Measurements from ENCODE around the gene TBC1D22A. TPM values are rescaled to one million over a fixed set of nuclear protein-coding genes. Genes with fewer than 3 reads are reported as not detected.
A peak's percentile ranks its signal among the peaks of the same experiment; 100 is the strongest.

Gene TBC1D22A
- total RNA-seq, 1 donor from 2014 or later = 28.9 TPM

GRCh38 chr22:46902998-46903916, 140.8 kb downstream of the TBC1D22A start:
- TF ChIP-seq, protein P1, sequence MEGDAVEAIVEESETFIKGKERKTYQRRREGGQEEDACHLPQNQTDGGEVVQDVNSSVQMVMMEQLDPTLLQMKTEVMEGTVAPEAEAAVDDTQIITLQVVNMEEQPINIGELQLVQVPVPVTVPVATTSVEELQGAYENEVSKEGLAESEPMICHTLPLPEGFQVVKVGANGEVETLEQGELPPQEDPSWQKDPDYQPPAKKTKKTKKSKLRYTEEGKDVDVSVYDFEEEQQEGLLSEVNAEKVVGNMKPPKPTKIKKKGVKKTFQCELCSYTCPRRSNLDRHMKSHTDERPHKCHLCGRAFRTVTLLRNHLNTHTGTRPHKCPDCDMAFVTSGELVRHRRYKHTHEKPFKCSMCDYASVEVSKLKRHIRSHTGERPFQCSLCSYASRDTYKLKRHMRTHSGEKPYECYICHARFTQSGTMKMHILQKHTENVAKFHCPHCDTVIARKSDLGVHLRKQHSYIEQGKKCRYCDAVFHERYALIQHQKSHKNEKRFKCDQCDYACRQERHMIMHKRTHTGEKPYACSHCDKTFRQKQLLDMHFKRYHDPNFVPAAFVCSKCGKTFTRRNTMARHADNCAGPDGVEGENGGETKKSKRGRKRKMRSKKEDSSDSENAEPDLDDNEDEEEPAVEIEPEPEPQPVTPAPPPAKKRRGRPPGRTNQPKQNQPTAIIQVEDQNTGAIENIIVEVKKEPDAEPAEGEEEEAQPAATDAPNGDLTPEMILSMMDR (IDR thresholded peaks at IDR 0.05) = no peak
- Mint-ChIP-seq H3K36me3 (ENCODE audit: unreplicated experiment) (peaks cover 8% of the 10 kb centered on the region), H3K4me1 (ENCODE audit: unreplicated experiment) (peaks cover 1% of the 10 kb centered on the region), H3K27me3 (ENCODE audit: unreplicated experiment) (no peaks in the 10 kb centered on the region), H3K27ac (ENCODE audit: unreplicated experiment) (no peak overlapping the region), H3K9me3 (ENCODE audit: unreplicated experiment) (no peaks in the 10 kb centered on the region), H3K4me3 (ENCODE audit: unreplicated experiment) (no peak overlapping the region)
- peak; percentile 77 for DNase-seq (ENCODE audit: extremely low spot score, unreplicated experiment)

DNA sequence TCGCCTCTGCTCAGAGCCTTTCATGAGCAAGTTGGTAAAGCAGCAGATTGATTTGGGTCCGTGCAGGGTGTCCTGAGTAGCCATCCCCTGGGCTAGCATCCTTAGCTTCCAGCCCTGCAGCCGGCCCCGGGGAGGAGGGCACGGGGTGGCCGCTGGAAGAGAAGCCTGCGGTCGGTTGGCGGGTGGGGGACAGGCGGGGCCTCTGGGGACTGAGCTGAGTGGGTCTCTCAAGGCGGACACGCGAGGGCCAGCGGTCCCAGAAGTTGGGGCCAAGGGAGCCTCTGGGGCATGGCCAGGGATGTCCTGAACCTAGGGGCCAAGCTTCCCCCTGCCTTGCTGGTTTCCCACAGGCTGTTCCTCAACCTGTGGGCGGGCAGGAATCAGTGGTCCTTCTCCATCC, 143.0 kb downstream of the TBC1D22A start:
- Mint-ChIP-seq H3K36me3 (ENCODE audit: unreplicated experiment) (peaks cover 5% of the 10 kb centered on the region), H3K9me3 (ENCODE audit: unreplicated experiment) (no peaks in the 10 kb centered on the region), H3K27me3 (ENCODE audit: unreplicated experiment) (no peaks in the 10 kb centered on the region), H3K27ac (ENCODE audit: unreplicated experiment) (no peak overlapping the region), H3K4me1 (ENCODE audit: unreplicated experiment) (no peaks in the 10 kb centered on the region), H3K4me3 (ENCODE audit: unreplicated experiment) (no peak overlapping the region)
- TF ChIP-seq, protein P1 (IDR thresholded peaks at IDR 0.05) = no peak
- peak; percentile 82 for DNase-seq (ENCODE audit: extremely low spot score, unreplicated experiment)

GRCh38 chr22:46905834-46906233, 143.4 kb downstream of the TBC1D22A start:
- Mint-ChIP-seq H3K36me3 (ENCODE audit: unreplicated experiment) (peaks cover 5% of the 10 kb centered on the region), H3K27me3 (ENCODE audit: unreplicated experiment) (no peaks in the 10 kb centered on the region), H3K9me3 (ENCODE audit: unreplicated experiment) (no peaks in the 10 kb centered on the region), H3K4me3 (ENCODE audit: unreplicated experiment) (no peak overlapping the region), H3K4me1 (ENCODE audit: unreplicated experiment) (no peaks in the 10 kb centered on the region), H3K27ac (ENCODE audit: unreplicated experiment) (no peak overlapping the region)
- TF ChIP-seq, protein P1 (IDR thresholded peaks at IDR 0.05) = no peak
- peak; percentile 59 for DNase-seq (ENCODE audit: extremely low spot score, unreplicated experiment)

- TF ChIP-seq, protein P1 (IDR thresholded peaks at IDR 0.05) = no peak
- Mint-ChIP-seq H3K9me3 (ENCODE audit: unreplicated experiment) (no peaks in the 10 kb centered on the region), H3K4me1 (ENCODE audit: unreplicated experiment) (no peaks in the 10 kb centered on the region), H3K4me3 (ENCODE audit: unreplicated experiment) (no peak overlapping the region), H3K27ac (ENCODE audit: unreplicated experiment) (no peak overlapping the region), H3K27me3 (ENCODE audit: unreplicated experiment) (no peaks in the 10 kb centered on the region), H3K36me3 (ENCODE audit: unreplicated experiment) (peaks cover 5% of the 10 kb centered on the region)
- DNase-seq (ENCODE audit: extremely low spot score, unreplicated experiment) = peak; percentile 76
These were observed 144.0 kb downstream of the TBC1D22A start for GRCh38 chr22:46906326-46907045.

Data from osteocyte (in vitro differentiated cells).